ENCODE measurements around the gene DCDC2B. TPM values are rescaled to one million over a fixed set of nuclear protein-coding genes. Genes with fewer than 3 reads are reported as not detected.

The DCDC2B gene
- total RNA-seq, 4 donors from 2014 or later, result not detected

- Histone ChIP-seq H3K4me1 (no peaks in the 10 kb centered on the region), H3K27ac (no peak overlapping the region), H3K27me3 (no peaks in the 10 kb centered on the region), H3K4me3 (no peak overlapping the region), H3K9me3 (no peaks in the 10 kb centered on the region), H3K36me3 (peaks cover 0 to 48% (median 23%) of the 10 kb centered on the region in 4 donors)
- WGBS, 2 donors (ENCODE audit: low coverage in 1 of 2), result 81% methylated on average over 5 of the region's 5 CpGs; no CpG with 5 or more reads in 1 of the 2 donors
- no peak for DNase-seq
- TF ChIP-seq POLR2AphosphoS5 (IDR thresholded peaks at IDR 0.05) (no peak), POLR2A (IDR thresholded peaks at IDR 0.05) (no peak), EP300 (IDR thresholded peaks at IDR 0.05; ENCODE audit: low read depth) (no peak), CTCF (IDR thresholded peaks at IDR 0.05) (no peak)
- intact Hi-C loops (cut with DNase I; ENCODE audit: low total_unique reads) (no loop called here), in situ Hi-C loops (cut with MboI; ENCODE audit: low pct_ligation_motif_present in 1 of 4, low pct_unique_long_range_greater_than_20kb in 1 of 4, low sequenced_read_pairs in 3 of 4) (no loop called here)
Observed at GRCh38 chr1:32231843-32232432, 23.0 kb downstream of the DCDC2B start.

- Histone ChIP-seq H3K27me3 (no peaks in the 10 kb centered on the region), H3K36me3 (peaks cover 0 to 43% (median 22%) of the 10 kb centered on the region in 4 donors), H3K27ac (no peak overlapping the region), H3K9me3 (no peaks in the 10 kb centered on the region), H3K4me3 (no peak overlapping the region), H3K4me1 (no peaks in the 10 kb centered on the region)
- TF ChIP-seq CTCF (IDR thresholded peaks at IDR 0.05), result no peak
- no peak for TF ChIP-seq EP300 (IDR thresholded peaks at IDR 0.05; ENCODE audit: low read depth)
- TF ChIP-seq POLR2A (IDR thresholded peaks at IDR 0.05), result no peak
- TF ChIP-seq POLR2AphosphoS5 (IDR thresholded peaks at IDR 0.05), result no peak
- intact Hi-C loops (cut with DNase I; ENCODE audit: low total_unique reads) (no loop called here), in situ Hi-C loops (cut with MboI; ENCODE audit: low pct_ligation_motif_present in 1 of 4, low pct_unique_long_range_greater_than_20kb in 1 of 4, low sequenced_read_pairs in 3 of 4) (no loop called here)
- 88 to 89% methylated on average over 7 to 8 of the region's 8 CpGs for WGBS, 2 donors (ENCODE audit: low coverage in 1 of 2)
- DNase-seq, result no peak
Observed at GRCh38 chr1:32232558-32233304, 23.8 kb downstream of the DCDC2B start.

GRCh38 chr1:32234792-32235191, 25.9 kb downstream of the DCDC2B start:
- TF ChIP-seq EP300 (IDR thresholded peaks at IDR 0.05; ENCODE audit: low read depth), result no peak
- no peak for TF ChIP-seq POLR2A (IDR thresholded peaks at IDR 0.05)
- no peak for TF ChIP-seq POLR2AphosphoS5 (IDR thresholded peaks at IDR 0.05)
- TF ChIP-seq CTCF (IDR thresholded peaks at IDR 0.05), result no peak
- intact Hi-C loops (cut with DNase I; ENCODE audit: low total_unique reads), result no loop called here
- Histone ChIP-seq H3K36me3 (peaks cover 0 to 24% (median 12%) of the 10 kb centered on the region in 4 donors), H3K27me3 (no peaks in the 10 kb centered on the region), H3K4me1 (peaks cover 0 to 2% (median 1%) of the 10 kb centered on the region in 4 donors), H3K27ac (no peak overlapping the region), H3K4me3 (no peak overlapping the region), H3K9me3 (no peaks in the 10 kb centered on the region)
- WGBS, 2 donors (ENCODE audit: low coverage in 1 of 2), result 75 to 100% methylated on average over 2 to 7 of the region's 7 CpGs
- in situ Hi-C loops (cut with MboI; ENCODE audit: low pct_ligation_motif_present in 1 of 4, low pct_unique_long_range_greater_than_20kb in 1 of 4, low sequenced_read_pairs in 3 of 4), result no loop called here
- DNase-seq, result no peak

GRCh38 chr1:32239337-32239736, 30.4 kb downstream of the DCDC2B start:
- Histone ChIP-seq H3K4me3 (peak overlapping the region in 1 of 4 donors; percentile 60), H3K36me3 (no peaks in the 10 kb centered on the region), H3K27ac (peak overlapping the region; percentile 80 to 94 (median 86)), H3K27me3 (no peaks in the 10 kb centered on the region), H3K9me3 (no peaks in the 10 kb centered on the region), H3K4me1 (peaks cover 4 to 26% (median 15%) of the 10 kb centered on the region in 4 donors)
- TF ChIP-seq EP300 (IDR thresholded peaks at IDR 0.05; ENCODE audit: low read depth) (no peak), POLR2AphosphoS5 (IDR thresholded peaks at IDR 0.05) (no peak), CTCF (IDR thresholded peaks at IDR 0.05) (no peak), POLR2A (IDR thresholded peaks at IDR 0.05) (no peak)
- DNase-seq, result peak; percentile 27
- in situ Hi-C loops (cut with MboI; ENCODE audit: low pct_ligation_motif_present in 1 of 4, low pct_unique_long_range_greater_than_20kb in 1 of 4, low sequenced_read_pairs in 3 of 4) (no loop called here), intact Hi-C loops (cut with DNase I; ENCODE audit: low total_unique reads) (no loop called here)
- 33 to 42% methylated on average over 4 of the region's 4 CpGs for WGBS, 2 donors (ENCODE audit: low coverage in 1 of 2)
